Esophagus muscularis mucosa (tissue), 4 donors: ENCODE results near the gene LSM4.

ENCODE experiments used
- CTCF ChIP-seq, 3 experiments: fragments of 200-600 bp in 2 of 3; fragments of 450-650 bp in 1 of 3; sonication (generic) in 2 of 3; IDR thresholded peaks; one replicate each; pipeline ENCODE4 v1.5.1; 2017 to 2019; ENCODE audit warnings: antibody characterized with exemption in 3 of 3, mild to moderate bottlenecking in 2 of 3, moderate library complexity in 1 of 3
- EP300 ChIP-seq: sonication (generic); formaldehyde crosslinking; IDR thresholded peaks from one replicate; pipeline ENCODE4 v1.6.1; 2017; ENCODE audit warnings: antibody characterized with exemption
- POLR2A ChIP-seq: fragments of 450-650 bp; IDR thresholded peaks from one replicate; pipeline ENCODE4 v1.6.1; 2017; ENCODE audit warnings: antibody characterized with exemption, moderate library complexity, mild to moderate bottlenecking, low read depth
- POLR2AphosphoS5 ChIP-seq, 2 donors: sonication (generic); formaldehyde crosslinking; IDR thresholded peaks; one replicate each; pipeline ENCODE4 v1.6.1; 2017; ENCODE audit warnings: antibody characterized with exemption in 2 of 2

DNA sequence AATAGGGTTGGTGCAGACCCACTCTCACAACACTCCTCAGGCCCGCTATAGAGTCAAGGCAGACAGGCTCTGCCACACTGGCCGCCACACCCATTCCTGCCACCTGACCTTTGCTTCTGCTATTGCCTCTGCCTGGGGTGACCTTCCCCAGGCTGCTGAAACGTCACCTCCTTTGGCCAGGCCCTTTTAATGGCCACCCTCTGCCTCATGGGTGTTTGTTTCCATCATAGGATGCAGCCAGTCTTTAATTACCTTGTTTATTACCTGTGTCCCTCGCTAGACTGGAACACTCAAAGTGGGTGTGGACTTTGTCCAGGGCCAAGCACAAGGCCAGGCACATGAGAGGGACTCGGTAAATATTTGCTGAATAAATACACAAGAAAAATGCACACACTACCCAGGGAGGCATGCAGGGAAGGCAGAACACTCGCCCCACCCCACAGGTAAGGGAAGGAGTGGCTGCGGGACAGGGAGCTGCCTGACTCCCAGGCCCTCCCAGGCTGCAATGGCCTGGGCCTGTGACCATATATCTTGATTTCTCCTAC is 3.2 kb downstream of the LSM4 start:
- no peak for TF ChIP-seq POLR2AphosphoS5 (IDR thresholded peaks at IDR 0.05)
- TF ChIP-seq CTCF (IDR thresholded peaks at IDR 0.05): no peak
- TF ChIP-seq EP300: no peak
- TF ChIP-seq POLR2A: no peak
